Prostate gland (tissue), 2 donors: ENCODE results near the gene ATOH1. TPM values are rescaled to one million over a fixed set of nuclear protein-coding genes. Genes with fewer than 3 reads are reported as not detected.

Experiments used
- DNase-seq: peaks from one replicate; pipeline ENCODE4 v3.0.0-alpha.2; 2019; ENCODE audit warnings: low spot score
- H3K27ac ChIP-seq, 2 donors: fragments of 200-600 bp; sonication (generic); 2 replicates each; pipeline ENCODE4 v1.5.1; 2017 to 2019
- H3K27me3 ChIP-seq: fragments of 200-600 bp; sonication (generic); replicated peaks from 2 replicates; pipeline ENCODE4 v1.5.1; 2019; ENCODE audit not compliant: insufficient read depth
- H3K36me3 ChIP-seq, 2 donors: fragments of 200-600 bp; sonication (generic); 1 replicate in 1 of 2; 2 replicates in 1 of 2; pipeline versions ENCODE4 v1.5.1 to v1.8.1; 2017 to 2019
- H3K4me1 ChIP-seq: fragments of 200-600 bp; sonication (generic); replicated peaks from 2 replicates; pipeline ENCODE4 v1.5.1; 2019
- H3K4me3 ChIP-seq, 2 donors: fragments of 200-600 bp; sonication (generic); 2 replicates each; pipeline ENCODE4 v1.5.1; 2017 to 2019
- H3K9me3 ChIP-seq: fragments of 200-600 bp; sonication (generic); 2 replicates; pipeline ENCODE4 v1.5.1; 2017
- CTCF ChIP-seq, 4 experiments: fragments of 200-600 bp in 2 of 4; fragments of 450-650 bp in 2 of 4; sonication (generic) in 2 of 4; IDR thresholded peaks; 1 replicate in 3 of 4; 2 replicates in 1 of 4; pipeline ENCODE4 v1.5.1; 2016 to 2019; ENCODE audit warnings: antibody characterized with exemption in 4 of 4, mild to moderate bottlenecking in 2 of 4, moderate library complexity in 2 of 4
- POLR2A ChIP-seq: fragments of 450-650 bp; IDR thresholded peaks from one replicate; pipeline ENCODE4 v1.6.1; 2016; ENCODE audit warnings: antibody characterized with exemption, mild to moderate bottlenecking
- POLR2AphosphoS5 ChIP-seq: sonication (generic); formaldehyde crosslinking; IDR thresholded peaks from one replicate; pipeline ENCODE4 v1.6.1; 2017; ENCODE audit warnings: antibody characterized with exemption
- WGBS: methylation state at CpG from one replicate; pipeline ENCODE4 v1.1.5; 2018; 5-methylcytosine and 5-hydroxymethylcytosine counted together
- intact Hi-C: fragments of 100-400 bp; cut with DNase I; formaldehyde crosslinking; loops from one replicate; pipeline ENCODE4 v1.14.2; 2022
- total RNA-seq, 2 donors: library from RNA; depleted of rRNA; stranded (reverse); fragments of >200 nt; gene quantifications; one replicate each; pipeline ENCODE4 v1.1.0, GENCODE V29; 2016

The ATOH1 gene
- total RNA-seq, 2 donors from 2014 or later: not detected

- WGBS: 94% methylated on average over 1 of the region's 1 CpG
- no peak for TF ChIP-seq POLR2AphosphoS5
- peak in 1 of 4 experiments; percentile 10 for TF ChIP-seq CTCF (IDR thresholded peaks at IDR 0.05)
- no peak for TF ChIP-seq POLR2A
- no peaks in the 10 kb centered on the region for H3K27me3 ChIP-seq
- H3K36me3 ChIP-seq: no peaks in the 10 kb centered on the region
- no peaks in the 10 kb centered on the region for H3K9me3 ChIP-seq
- no peaks in the 10 kb centered on the region for H3K4me1 ChIP-seq
- H3K27ac ChIP-seq: no peak overlapping the region
- DNase-seq: no peak
- intact Hi-C loops: no loop called here
- no peak overlapping the region for H3K4me3 ChIP-seq
These were observed 39.8 kb upstream of the ATOH1 start for GRCh38 chr4:93788712-93789111.

- intact Hi-C loops: loop anchor here (5.0 kb wide), 1 partner anchor 336 kb away; no protein-coding TSS in a partner anchor
- TF ChIP-seq POLR2A (no peak), POLR2AphosphoS5 (no peak), CTCF (IDR thresholded peaks at IDR 0.05) (peak in 3 of 4 experiments; percentile 59 to 70 (median 67))
- Histone ChIP-seq H3K9me3 (no peaks in the 10 kb centered on the region), H3K36me3 (no peaks in the 10 kb centered on the region), H3K27me3 (no peaks in the 10 kb centered on the region), H3K4me1 (no peaks in the 10 kb centered on the region), H3K27ac (no peak overlapping the region), H3K4me3 (no peak overlapping the region)
- DNase-seq: peak; percentile 32
- WGBS: 1% methylated on average over 3 of the region's 3 CpGs
These were observed 36.9 kb upstream of the ATOH1 start for GRCh38 chr4:93791570-93792195.

- Histone ChIP-seq H3K9me3 (no peaks in the 10 kb centered on the region), H3K36me3 (no peaks in the 10 kb centered on the region), H3K4me1 (no peaks in the 10 kb centered on the region), H3K27me3 (no peaks in the 10 kb centered on the region), H3K4me3 (no peak overlapping the region), H3K27ac (no peak overlapping the region)
- intact Hi-C loops: no loop called here
- TF ChIP-seq POLR2AphosphoS5 (no peak), POLR2A (no peak), CTCF (IDR thresholded peaks at IDR 0.05) (no peak)
- no peak for DNase-seq
- WGBS: 74% methylated on average over 4 of the region's 4 CpGs
These were observed 26.5 kb upstream of the ATOH1 start for GRCh38 chr4:93802045-93802444.

GRCh38 chr4:93809773-93810172 is 18.8 kb upstream of the ATOH1 start:
- no peak for DNase-seq
- Histone ChIP-seq H3K27ac (no peak overlapping the region), H3K27me3 (no peaks in the 10 kb centered on the region), H3K4me1 (no peaks in the 10 kb centered on the region), H3K4me3 (no peak overlapping the region), H3K9me3 (no peaks in the 10 kb centered on the region), H3K36me3 (no peaks in the 10 kb centered on the region)
- TF ChIP-seq POLR2A (no peak), POLR2AphosphoS5 (no peak), CTCF (IDR thresholded peaks at IDR 0.05) (no peak)
- WGBS: 66% methylated on average over 4 of the region's 4 CpGs
- intact Hi-C loops: no loop called here

GRCh38 chr4:93810340-93810992 is 18.1 kb upstream of the ATOH1 start:
- Histone ChIP-seq H3K27me3 (no peaks in the 10 kb centered on the region), H3K36me3 (no peaks in the 10 kb centered on the region), H3K9me3 (no peaks in the 10 kb centered on the region), H3K27ac (no peak overlapping the region), H3K4me1 (no peaks in the 10 kb centered on the region), H3K4me3 (no peak overlapping the region)
- 30% methylated on average over 5 of the region's 5 CpGs for WGBS
- DNase-seq: no peak
- TF ChIP-seq CTCF (IDR thresholded peaks at IDR 0.05): no peak
- TF ChIP-seq POLR2AphosphoS5: no peak
- no peak for TF ChIP-seq POLR2A
- intact Hi-C loops: no loop called here
